C4-2B (cell line): Measurements from ENCODE around the gene SIRT2.
"Not testable (repeated sequence)": the region's sequence is repeated elsewhere in the genome, so short reads cannot be mapped to it uniquely, and the experiment has no call there.

Experiments used
- H3K27ac ChIP-seq: fragments of 450-650 bp; 2 replicates; pipeline ENCODE4 v1.5.1; 2017
- CTCF ChIP-seq: fragments of 450-650 bp; conservative IDR thresholded peaks from 2 replicates; pipeline ENCODE4 v1.5.1; 2017; ENCODE audit warnings: mild to moderate bottlenecking
- ZFX ChIP-seq: fragments of 450-650 bp; IDR thresholded peaks from 2 replicates; pipeline ENCODE4 v1.6.1; 2017

SIRT2 gene

GRCh38 chr19:38891771-38892170 is 7.6 kb downstream of the SIRT2 start:
- TF ChIP-seq ZFX, result no peak
- no peak for TF ChIP-seq CTCF
- H3K27ac ChIP-seq, result no peak overlapping the region

GRCh38 chr19:38890686-38891085 is 8.7 kb downstream of the SIRT2 start:
- no peak for TF ChIP-seq ZFX
- no peak for TF ChIP-seq CTCF
- H3K27ac ChIP-seq, result no peak overlapping the region

DNA sequence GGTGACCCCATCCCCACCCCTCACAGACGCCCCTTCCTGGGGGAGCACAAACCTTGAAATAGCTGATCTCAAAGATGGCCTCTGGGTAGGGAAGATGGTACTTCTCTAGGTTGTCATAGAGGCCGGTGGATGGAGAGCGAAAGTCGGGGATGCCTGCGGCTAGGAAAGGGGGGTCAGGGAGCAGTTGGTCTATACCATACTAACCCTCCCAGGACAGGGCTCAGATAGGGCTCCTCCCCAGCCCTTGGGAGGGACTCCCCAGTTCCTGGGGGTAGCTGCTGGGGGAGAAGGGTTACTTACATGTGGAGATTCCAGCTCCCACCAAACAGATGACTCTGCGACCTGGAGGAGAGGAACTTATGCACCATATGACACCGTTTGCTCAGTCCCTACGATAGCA is 9.6 kb downstream of the SIRT2 start:
- TF ChIP-seq CTCF (no peak), ZFX (no peak)
- no peak overlapping the region for H3K27ac ChIP-seq

DNA sequence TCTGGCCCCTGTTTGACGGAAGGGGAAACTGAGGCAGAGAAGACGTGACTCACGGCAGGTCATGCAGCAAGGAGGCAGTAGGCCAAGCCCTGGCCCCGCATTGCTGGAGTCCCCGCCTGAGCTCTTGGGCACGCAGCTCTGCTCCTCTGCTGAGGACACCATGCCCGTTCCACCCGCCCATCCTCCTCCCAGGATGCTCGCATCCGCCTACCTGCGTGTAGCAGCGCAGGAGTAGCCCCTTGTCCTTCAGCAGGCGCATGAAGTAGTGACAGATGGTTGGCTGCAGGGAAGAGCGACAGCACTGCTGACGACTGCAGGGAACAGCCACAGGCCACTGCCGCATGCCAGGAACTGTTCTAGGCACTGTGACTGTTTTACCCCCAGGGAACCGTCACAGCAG is 10.5 kb downstream of the SIRT2 start:
- H3K27ac ChIP-seq, result no peak overlapping the region
- TF ChIP-seq CTCF, result no peak
- TF ChIP-seq ZFX, result no peak

GRCh38 chr19:38884691-38885090 is 14.7 kb downstream of the SIRT2 start:
- H3K27ac ChIP-seq, result not testable (repeated sequence)

DNA sequence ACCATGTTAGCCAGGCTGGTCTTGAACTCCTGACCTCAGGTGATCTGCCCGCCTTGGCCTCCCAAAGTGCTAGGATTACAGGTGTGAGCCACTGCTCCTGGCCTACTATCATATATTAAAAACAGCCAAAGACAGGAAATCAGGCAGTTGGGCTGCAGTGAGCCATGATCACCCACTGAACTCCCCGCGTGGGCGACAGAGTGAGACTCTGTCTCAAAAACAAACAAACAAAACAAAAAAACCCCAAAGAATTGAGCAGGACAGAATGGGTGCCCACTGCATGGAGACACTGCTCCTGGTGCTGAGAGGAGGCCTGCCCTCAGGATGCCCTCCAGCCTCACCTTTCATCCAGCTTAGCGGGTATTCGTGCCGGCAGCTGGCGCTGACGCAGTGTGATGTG is 16.1 kb downstream of the SIRT2 start:
- no peak overlapping the region for H3K27ac ChIP-seq

DNA sequence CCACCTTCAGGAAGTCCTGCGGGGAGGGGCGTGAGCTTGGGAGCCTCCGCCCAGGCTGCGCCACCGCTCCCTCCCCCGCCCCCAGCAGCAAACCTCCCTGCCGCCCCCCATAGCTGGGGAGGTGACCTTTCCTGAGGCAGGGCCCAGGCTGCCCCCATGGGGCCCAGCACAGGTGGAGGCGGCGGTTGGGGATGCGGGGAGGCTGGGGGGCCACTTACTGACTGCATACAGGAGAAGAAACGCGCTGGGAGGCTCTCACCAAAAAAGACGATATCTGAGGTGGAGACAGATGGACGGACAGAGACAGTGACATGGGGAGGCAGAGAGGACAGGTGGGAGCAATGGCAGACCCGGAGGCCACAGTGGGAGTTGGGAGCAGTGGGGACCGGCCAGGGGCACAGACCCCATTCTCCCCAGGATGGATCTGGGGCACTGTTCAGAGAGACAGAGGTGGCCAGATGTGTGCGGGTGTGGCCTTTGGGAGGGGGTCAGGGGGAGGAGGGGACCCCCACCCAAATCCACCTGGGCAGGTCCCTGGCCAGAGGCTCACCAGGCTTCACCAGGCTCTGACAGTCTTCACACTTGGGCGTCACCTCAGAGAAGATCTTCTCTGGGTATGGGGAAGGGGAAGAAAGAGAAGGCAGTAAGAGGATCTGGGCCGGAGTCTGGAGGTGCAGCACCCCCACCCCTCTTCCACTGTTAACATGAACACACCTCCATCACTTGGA is 18.4 kb downstream of the SIRT2 start:
- H3K27ac ChIP-seq, result no peak overlapping the region
- TF ChIP-seq CTCF (no peak), ZFX (no peak)

More for the DNA sequence above, 16.1 kb downstream of the SIRT2 start:
- no peak for TF ChIP-seq CTCF
- TF ChIP-seq ZFX, result no peak
